GM19023 (cell line): Measurements from ENCODE around the gene SUN5.
"Not testable (repeated sequence)": the region's sequence is repeated elsewhere in the genome, so short reads cannot be mapped to it uniquely, and the experiment has no call there.

Source experiments
- ATAC-seq: cut with Tn5 transposase; IDR thresholded peaks from one replicate; pipeline ENCODE4 v1.9.1; 2021; ENCODE audit warnings: mild to moderate bottlenecking, moderate library complexity; ENCODE audit not compliant: unreplicated experiment

Gene SUN5, protein sequence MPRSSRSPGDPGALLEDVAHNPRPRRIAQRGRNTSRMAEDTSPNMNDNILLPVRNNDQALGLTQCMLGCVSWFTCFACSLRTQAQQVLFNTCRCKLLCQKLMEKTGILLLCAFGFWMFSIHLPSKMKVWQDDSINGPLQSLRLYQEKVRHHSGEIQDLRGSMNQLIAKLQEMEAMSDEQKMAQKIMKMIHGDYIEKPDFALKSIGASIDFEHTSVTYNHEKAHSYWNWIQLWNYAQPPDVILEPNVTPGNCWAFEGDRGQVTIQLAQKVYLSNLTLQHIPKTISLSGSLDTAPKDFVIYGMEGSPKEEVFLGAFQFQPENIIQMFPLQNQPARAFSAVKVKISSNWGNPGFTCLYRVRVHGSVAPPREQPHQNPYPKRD

DNA sequence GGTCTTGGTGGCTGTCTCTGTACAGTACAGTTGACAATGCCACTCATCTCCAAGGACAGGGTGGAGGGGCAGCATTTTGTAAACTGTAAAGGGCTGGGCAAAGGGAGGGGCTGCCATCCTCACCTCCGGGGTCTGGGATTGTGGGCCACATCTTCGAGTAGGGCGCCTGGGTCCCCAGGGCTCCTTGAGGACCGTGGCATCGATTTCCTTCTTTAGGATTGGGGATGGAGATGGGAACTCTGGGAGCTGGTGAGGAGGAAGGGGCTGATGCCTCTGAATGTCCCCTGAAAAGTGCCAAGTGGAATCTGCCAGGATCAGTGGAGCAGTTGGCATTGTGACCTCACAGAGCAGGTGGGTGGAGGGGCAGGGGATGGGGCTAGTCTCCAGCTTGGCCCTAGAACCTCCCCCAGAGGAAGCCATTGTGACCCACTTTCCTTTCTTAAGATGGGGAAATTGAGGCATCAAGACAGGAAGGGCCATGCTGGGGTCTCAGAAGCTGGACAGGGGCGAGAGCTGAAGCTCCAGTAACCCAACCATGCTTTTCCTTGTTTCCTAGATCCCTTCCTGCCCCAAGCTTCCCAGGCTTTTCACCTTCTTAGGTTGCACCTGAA lies at the start of gene SUN5:
Gene SUN5, minus strand, starts transcription at position 293 of the 611 bp plus-strand sequence. Its CDS starts 93 bp downstream, at position 200.
- no peak for ATAC-seq

DNA sequence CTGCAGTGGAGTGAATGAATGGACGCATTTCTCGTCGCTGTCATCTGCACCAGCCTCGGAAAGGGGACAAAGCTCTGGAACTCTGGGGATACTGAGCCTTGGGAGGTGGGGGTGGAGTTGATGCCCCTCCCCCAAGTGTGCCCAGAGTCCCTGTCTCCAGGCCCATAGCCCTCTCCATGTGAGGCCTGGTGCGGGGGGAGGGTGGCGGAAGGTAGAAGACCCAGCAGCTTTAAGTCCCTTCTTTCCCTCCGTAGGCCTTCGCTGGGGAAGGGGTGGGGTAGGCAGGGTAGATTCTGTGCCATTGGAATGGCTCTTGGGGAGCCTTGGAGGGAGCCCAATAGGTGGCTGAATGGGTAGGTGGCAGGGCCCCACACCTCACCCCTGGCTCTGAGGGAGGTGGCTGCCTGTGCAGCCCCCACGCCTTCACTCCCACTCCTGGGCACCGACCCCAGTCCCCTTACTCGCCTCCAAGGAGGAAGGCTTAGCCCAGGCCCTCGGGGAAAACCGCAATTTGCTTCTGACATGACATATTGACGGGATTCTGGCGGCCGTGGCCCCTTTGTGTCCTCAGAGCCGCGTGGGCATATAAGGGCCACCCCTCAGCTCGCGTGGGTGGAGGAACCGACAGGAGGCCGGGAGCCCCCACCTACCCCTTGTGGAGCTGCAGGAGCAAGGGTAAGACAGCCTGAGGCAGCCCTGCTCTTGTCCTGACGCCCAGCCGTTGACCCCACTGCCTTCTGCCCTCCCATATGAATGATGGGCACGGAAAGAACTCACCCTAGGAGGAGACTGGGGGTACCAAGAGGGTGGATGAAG lies 49.3 kb upstream of the SUN5 start, which contains the start of gene BPIFB3:
Gene BPIFB3, plus strand, starts transcription at position 613 of the 816 bp plus-strand sequence. CDS start 1,533 bp downstream, outside the sequence.
- ATAC-seq = no peak

DNA sequence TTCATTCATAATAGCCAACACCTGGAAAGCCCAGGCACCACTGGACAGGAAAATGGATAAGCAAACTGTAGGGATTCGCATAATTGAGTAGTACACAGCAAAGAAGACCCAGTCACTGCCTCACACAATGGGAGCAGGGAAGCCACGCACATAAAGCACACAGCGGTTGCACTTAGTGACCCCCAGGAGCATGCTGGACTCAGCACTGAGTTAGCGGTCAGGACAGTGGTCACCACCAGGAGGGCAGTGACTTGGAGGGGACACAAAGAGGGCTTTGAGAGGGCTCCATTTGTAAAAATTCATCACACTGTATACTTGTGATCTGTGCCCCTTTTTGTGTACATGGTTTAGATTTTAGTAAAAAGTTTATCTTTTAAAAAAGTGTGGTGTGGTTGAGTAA lies 47.1 kb upstream of the SUN5 start:
- no peak for ATAC-seq

DNA sequence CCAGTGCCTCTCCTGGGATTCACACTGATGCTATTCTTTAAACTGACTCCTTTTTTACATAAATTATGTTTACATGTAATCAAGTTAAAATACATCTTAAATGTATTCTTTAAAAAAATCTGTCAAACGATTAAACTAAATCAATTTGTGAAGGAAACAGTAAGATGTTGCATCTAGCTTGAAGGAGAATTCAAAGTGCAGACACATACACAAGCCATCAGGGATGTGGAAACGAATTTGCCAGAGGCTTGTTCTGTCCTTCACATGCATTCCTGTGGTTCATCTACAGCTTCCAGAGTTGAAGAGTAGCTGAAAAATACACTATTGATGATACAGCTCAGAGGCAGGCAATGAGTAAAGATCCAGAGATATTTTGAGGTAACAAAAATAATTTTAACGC lies 42.2 kb upstream of the SUN5 start:
- ATAC-seq = no peak

DNA sequence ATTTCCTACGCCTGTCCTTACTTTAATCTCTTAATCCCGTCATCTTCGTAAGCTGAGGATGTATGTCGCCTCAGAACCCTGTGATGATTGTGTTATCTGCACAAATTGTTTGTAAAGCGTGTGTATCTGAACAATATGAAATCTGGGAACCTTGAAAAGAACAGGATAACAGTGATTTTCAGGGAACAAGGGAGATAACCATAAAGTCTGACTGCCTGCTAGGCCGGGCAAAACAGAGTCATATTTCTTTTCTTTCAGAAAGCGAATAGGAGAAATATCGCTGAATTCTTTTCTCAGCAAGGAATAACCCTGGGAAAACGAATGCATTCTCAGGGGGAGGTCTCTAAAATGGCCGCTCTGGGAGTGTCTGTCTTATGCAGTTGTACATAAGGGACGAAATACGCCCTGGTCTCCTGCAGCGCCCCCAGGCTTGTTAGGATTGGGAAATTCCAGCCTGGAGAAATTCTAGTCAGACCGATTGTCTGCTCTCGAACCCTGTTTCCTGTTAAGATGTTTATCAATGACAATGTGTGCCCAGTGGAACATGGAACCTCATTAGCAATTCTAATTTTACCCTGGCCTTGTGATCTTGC lies 41.0 kb upstream of the SUN5 start:
- ATAC-seq = not testable (repeated sequence)

DNA sequence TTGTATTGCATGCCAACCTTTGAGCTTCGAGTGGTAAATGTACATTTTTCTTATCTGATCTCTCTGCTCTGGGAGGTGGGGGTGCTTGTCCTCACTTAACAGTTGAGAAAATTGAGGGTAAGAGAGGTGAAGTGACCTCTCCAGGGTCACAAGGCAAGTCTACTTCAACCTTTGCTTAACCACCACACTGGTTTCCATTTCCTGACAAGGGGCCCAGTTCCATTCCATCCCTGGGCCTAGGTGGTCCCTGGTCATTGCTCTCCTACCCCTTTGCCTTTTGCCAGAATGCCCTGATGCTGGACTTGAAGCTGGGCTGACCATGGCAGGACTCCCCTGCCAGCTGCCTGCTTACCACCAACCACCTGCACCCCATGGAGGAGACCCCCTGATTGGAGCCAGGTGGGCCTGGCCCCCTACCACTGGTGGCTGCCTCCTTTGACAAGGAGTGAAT lies 39.5 kb upstream of the SUN5 start:
- ATAC-seq = no peak

DNA sequence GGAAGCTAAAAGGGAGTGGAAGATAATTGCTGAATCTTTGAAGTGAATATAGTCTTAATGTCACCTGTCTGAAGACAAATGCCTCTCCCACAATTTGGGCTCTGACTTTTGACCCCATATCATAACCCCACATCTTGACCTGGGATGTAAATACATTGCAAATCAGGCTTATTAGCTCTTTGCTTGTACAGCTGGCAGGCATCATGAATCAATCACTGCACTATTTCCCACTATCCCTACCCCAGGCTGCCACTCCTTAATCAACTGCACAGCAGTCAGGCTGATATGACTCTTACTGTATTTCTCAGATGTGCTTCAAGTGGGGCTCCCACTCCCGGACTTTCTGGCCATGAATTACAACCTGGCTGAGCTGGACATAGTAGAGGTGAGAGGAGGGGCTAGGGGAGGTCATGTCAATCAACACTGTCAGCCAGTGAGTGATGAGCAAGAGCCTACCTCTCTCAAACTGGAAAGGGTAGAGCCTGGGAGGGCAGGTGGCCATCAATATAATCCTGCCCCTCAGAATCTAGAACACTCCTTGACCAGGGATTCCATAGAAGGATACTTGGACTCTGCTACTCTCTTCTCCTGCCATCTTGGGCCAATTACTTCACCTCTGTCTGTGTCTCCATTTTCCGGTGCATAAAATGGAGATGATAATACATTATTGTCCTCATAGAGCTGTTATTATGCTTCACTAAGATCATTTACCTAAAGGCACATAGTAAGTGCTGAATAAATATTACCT lies 38.9 kb upstream of the SUN5 start:
- ATAC-seq = no peak

DNA sequence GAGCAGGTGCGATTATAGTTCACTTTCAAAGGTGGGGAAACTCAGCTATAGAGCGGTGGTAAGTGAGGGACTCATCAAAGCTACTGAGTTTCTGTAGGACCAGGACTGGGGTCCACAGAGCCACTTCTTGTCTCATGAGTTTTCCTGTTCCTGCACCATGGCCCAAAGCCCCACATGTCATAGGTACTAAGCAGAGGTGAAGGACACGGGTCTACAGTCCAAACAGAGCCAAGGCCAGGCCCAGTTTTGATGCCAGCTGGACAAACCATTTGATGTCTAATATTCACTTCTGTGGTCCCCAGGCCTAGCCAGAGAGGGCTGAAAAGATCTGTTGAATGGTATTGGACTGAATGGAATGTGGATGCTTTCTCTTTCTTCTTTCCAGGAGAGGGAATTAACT lies 38.2 kb upstream of the SUN5 start:
- ATAC-seq = no peak

DNA sequence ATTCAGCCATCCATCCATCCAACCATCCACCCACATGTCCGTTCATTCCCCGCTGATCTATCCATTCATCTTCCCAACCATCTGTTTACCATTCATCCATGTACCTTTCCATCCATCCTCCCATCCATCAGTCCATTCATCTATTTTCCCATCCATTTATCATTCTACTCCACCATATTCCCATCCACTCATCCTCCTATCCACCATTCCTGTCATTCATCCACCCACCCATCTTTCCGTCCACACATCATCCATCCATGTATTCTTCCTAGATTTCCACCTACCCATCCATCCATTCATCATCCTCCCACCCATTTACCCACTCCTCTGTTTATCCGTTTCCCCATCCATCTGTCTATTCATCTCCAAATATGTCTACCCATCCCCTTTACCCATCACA lies 34.0 kb upstream of the SUN5 start:
- ATAC-seq = no peak

DNA sequence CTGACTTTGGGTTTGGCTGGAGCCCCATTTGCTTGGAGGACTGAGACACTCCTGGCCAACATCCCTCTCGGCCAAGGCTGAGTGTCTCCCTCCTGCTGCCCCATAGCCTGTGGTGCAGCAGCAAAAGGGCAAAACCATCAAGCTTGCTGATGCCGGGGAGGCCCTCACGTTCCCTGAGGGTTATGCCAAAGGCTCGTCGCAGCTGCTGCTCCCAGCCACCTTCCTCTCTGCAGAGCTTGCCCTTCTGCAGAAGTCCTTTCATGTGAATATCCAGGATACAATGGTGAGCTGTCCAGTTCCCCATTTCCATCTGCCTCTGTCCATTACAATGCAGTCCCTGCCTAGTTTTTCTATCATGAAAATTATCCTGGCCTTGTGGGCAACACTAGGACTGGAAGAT lies 33.2 kb upstream of the SUN5 start:
- ATAC-seq = no peak

DNA sequence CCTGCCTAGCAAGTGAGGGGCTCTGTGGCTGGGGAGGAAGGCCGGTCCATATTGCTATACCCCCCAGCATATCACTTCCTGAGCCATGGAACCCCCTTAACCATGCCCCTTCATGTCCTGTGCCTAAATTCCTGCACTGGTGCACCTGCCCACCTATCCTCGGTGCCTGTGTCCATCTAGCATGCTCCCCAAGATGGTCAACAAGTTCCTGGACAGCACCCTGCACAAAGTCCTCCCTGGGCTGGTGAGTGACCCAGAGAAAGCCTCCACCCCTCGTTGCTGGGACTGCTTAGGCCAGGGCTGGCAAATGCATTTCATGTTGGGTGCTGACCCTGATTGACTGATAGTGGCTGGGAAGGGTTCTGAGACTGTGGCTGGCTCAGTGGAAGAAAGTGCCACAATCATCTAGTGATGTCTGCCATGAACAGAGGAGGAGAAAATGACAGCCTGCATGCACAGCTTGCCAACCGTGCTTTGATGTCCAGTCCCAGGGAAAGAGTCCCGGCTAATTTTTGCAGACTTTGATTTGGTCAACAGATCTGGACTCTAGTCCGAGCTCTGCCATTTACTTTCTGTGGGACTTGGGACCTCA lies 30.8 kb upstream of the SUN5 start:
- ATAC-seq = no peak

DNA sequence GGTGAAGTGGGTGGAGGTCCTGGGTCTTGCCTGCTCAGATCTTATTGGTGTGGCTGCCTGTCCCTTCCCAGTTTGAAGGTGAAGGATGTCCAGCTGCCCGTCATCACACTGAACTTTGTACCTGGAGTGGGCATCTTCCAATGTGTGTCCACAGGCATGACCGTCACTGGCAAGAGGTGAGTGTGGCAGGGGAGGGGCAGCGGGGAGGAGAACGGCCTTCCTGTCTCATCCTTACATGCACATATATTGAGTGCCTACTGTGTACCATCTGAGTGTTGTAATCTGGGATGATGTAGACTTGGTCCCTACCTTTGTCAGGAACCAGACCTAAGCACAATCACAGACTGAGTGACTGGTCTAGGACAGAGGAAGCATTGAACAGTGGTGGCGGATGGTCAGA lies 29.9 kb upstream of the SUN5 start:
- no peak for ATAC-seq

DNA sequence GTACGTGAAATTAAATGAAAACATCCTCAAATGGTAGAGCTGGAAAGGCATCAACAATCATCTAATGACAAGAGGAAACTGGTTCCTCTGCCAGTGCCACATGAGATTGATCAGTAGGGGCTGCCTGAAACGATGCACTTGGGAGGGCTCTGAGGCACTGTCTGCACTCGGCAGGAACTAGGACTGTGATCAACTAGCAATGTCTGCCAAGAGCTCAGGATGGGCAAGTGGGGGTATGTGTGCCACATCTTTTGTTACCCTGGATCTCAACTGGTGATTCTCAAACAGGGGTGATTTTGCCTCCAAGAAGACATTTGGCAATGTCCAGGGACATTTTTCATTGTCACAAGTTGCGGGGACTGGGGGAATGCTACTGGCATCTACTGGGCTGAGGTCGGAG lies 29.1 kb upstream of the SUN5 start:
- ATAC-seq = no peak

DNA sequence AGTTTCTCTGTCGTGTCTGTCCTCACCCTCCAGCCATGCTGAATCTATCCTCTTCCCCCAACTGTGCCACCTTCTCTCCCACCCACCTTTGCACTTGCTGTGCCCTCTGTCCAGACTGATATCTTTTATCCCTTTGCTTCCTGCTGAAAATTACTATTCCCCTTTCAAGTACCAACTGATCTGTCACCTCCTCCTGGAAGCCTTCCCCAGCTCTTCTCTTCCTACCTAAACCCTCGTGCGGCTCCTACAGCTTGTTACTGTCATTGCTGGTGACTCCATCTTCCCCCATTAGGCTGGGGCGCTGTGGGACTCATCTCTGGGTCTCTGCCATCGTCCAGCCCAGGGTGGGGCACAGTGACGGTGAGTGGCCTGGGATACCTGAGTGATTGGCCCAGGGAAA lies 28.3 kb upstream of the SUN5 start:
- no peak for ATAC-seq

DNA sequence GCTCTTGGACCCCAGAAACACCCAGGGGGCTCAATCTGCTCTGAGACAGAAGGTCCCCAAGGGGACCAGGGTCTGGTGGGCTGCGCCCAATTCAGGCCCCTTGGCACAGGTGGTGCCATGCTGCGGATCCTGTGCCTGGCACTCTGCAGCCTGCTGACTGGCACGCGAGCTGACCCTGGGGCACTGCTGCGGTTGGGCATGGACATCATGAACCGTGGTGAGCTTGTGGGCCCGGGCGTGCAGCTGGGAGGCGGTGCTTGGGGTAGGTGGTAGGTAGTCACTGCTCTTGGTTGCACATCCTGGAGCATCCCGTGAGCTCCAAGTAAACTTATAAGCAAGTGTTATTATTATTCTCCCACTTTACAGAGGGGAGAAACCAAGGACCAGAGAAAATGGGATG lies 27.3 kb upstream of the SUN5 start, which contains the start of gene BPIFB6:
Gene BPIFB6, plus strand, starts transcription at position 118 of the 400 bp plus-strand sequence. Its CDS starts 0 bp downstream, at position 118.
- no peak for ATAC-seq

DNA sequence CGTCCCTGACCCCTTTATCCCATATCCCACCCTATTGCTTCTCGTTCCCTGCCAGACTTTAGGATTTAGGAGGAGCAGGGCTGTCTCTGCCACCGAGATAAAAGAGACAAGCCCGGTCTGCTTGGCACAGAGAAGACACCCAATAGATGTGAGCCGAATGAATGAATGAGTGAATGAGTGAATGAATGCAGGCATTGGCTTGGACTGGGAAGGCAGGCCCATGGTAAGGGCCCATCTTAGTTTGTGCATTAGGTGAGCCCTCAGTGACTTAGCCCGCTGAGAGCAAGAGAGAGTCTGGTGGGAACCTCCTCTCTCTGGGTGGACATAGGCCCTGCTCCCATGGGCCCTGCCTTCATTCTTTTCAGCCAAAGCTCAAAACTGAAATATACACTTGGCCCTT lies 26.3 kb upstream of the SUN5 start:
- ATAC-seq = no peak

DNA sequence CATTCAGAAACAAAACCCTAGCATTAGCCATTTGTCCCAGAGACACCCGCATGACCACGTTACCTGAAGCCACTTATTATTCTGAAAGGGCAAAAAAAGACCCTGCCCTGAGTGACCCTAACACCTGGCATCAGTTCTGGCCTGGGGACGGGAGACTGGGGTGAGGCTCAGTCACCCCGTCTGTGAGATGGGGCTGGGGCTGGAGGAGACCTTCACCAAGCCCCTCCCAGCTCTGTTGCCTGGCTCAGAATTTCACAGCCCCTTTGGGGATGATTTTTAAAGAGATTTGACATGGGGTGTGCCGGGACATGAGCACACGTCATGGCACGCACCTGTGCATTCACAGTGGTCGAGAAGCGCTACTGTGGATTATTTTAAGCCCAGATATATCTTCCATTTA lies 25.8 kb upstream of the SUN5 start:
- ATAC-seq = no peak

DNA sequence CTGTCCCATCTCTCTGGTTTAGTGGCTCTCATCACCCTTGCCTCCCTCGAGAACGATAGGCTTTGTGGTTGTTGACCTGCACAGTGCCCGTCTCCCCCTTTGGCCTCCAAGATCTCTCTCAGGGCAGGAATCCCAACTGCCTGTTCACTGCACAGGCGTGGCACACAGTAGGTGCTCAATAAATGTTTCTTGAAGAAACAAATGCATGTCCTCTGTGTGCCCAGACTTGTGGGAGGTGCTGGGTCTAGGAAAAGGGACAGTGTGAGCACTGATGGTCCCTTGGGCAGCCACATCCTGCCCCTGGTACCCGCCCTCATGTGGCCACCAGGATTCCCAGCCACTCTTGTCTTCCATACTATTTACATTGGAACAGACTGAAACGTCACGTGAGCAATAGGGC lies 24.6 kb upstream of the SUN5 start:
- ATAC-seq = no peak

DNA sequence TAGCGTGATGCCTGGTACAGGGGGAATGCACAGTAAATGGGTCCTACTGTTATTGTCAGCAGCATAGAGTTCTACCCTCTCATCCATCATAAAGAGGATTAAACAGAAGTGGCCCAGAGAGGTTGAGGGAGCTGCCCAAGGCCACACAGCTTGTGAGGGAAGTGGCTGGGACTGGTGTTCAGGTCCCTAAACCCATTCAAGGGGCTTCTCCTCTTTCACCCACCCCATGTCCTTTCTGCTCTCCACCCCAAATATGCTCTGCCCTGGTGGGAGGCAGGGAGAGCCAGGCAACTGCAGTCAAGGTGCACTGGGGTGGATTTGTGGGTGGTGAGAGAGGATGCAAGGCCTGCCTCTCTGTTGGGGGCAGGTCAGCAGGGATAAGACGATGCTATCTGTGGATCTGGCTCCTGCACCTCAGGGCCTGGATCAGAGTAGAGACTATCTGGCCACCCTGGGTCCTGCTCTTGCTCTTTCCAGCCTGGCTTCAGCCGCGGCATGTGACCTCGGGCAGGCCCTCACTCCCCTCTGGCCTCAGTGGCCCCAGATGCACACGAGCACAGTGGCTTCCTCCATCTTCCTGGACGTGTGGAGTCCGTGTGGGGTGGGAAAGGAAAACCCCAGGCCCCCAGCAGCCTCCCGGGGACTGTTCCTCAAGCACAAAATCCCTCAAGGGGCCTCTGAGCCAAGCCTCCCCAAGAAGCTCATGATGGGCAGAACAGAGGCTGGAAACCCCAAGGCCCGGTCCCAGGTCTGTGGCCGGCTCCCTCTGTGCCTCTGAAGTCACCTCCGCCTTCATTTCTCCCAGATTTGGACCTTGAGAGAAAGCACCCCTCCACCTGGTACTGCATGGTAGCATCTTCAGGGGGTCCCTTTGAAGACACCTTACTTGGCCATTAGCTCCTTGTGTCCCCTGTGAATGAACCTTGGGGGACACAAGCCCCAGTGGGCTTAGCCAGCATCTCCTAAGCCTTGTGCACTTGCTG lies 23.8 kb upstream of the SUN5 start:
- no peak for ATAC-seq
